ENCODE data around the gene DCLK1. TPM values are rescaled to one million over a fixed set of nuclear protein-coding genes. Genes with fewer than 3 reads are reported as not detected.
A peak's percentile ranks its signal among the peaks of the same experiment; 100 is the strongest.

DCLK1 gene
- total and polyA plus RNA-seq, 10 of the 15 experiments (the other 5 are each of a cell fraction or from before 2014, with no cell fraction given) = not detected

GRCh38 chr13:35940734-35941133 is 190.4 kb downstream of the DCLK1 start:
- WGBS (ENCODE audit: insufficient coverage, insufficient replicate concordance, low lambda C conversion rate, missing lambda C conversion rate) = 6% methylated on average over 4 of the region's 4 CpGs
- SMC1A ChIA-PET (ENCODE audit: uncharacterized antibody, unreplicated experiment) = no interaction called here
- H3K36me3 ChIP-seq (ENCODE audit: control insufficient read depth in 2 of 2, insufficient read depth in 2 of 2, low read length in 1 of 2) = no peaks in the 10 kb centered on the region
- H3K9ac ChIP-seq (ENCODE audit: control insufficient read depth, insufficient read depth, low read length) = no peak overlapping the region
- H2AFZ ChIP-seq (ENCODE audit: control insufficient read depth, low read depth, low read length) = no peak overlapping the region
- RAD21 ChIA-PET (ENCODE audit: unreplicated experiment) = no interaction called here
- BruUV-seq (replicated peaks) = no TSS peak
- CTCF ChIA-PET = interaction anchor here (1.1 to 1.5 kb wide), 2 partner anchors 13 to 101 kb away, joined by 3 read pairs; no protein-coding TSS in a partner anchor
- no peaks in the 10 kb centered on the region for H3K4me1 ChIP-seq (ENCODE audit: control insufficient read depth, insufficient read depth, low read length)
- DNase-seq (ENCODE audit: low read depth, low spot score) = no peak
- H3K79me2 ChIP-seq (ENCODE audit: control insufficient read depth, insufficient read depth, low read length) = no peaks in the 10 kb centered on the region
- H3K27me3 ChIP-seq (replicated peaks in 1 of 2; ENCODE audit: control insufficient read depth in 2 of 2, insufficient read depth in 2 of 2, low read length in 1 of 2) = no peaks in the 10 kb centered on the region
- in situ Hi-C loops (cut with MboI) = no loop called here
- H3K9me3 ChIP-seq (replicated peaks; ENCODE audit: control insufficient read depth, insufficient read depth, low read length) = no peaks in the 10 kb centered on the region; the same call in 2 of the 3 replicates
- intact Hi-C loops (cut with micrococcal nuclease; ENCODE audit: unreplicated experiment) = no loop called here
- no peak overlapping the region for H3K4me2 ChIP-seq (ENCODE audit: control insufficient read depth, insufficient read depth)
- POLR2A ChIA-PET = no interaction called here
- FAIRE-seq = peak; percentile 18
- TF ChIP-seq CEBPB (IDR thresholded peaks at IDR 0.05; ENCODE audit: borderline replicate concordance in 1 of 2, low read depth in 2 of 2, low read length in 2 of 2) (no peak), SUZ12 (IDR thresholded peaks at IDR 0.05; ENCODE audit: unreplicated experiment) (no peak), ZNF384 (IDR thresholded peaks at IDR 0.05; ENCODE audit: borderline replicate concordance, low read depth, low read length) (no peak), SMARCA5 (IDR thresholded peaks at IDR 0.05) (no peak), RFX5 (IDR thresholded peaks at IDR 0.05; ENCODE audit: low read depth, low read length) (no peak), ETV6 (conservative IDR thresholded peaks at IDR 0.05 in 1 of 2, IDR thresholded peaks at IDR 0.05 in 1 of 2; ENCODE audit: borderline replicate concordance in 1 of 2, low read depth in 1 of 2) (no peak), TAF1 (IDR thresholded peaks at IDR 0.05; ENCODE audit: borderline replicate concordance, low read depth, low read length) (no peak), RB1 (IDR thresholded peaks at IDR 0.05; ENCODE audit: borderline replicate concordance) (no peak), REST (IDR thresholded peaks at IDR 0.05; ENCODE audit: low read depth, low read length) (no peak), ATF3 (IDR thresholded peaks at IDR 0.05; ENCODE audit: borderline replicate concordance, extremely low read depth, low read depth, low read length) (no peak), FOXK2 (IDR thresholded peaks at IDR 0.05) (no peak), RAD21 (IDR thresholded peaks at IDR 0.05; ENCODE audit: insufficient read depth, low read depth, low read length) (no peak), ZZZ3 (IDR thresholded peaks at IDR 0.05; ENCODE audit: control insufficient read depth, insufficient read length, low read depth) (no peak), NR2C2 (IDR thresholded peaks at IDR 0.05; ENCODE audit: borderline replicate concordance, control insufficient read depth, insufficient read length, low read depth) (no peak)
- TF ChIP-seq, protein P1, sequence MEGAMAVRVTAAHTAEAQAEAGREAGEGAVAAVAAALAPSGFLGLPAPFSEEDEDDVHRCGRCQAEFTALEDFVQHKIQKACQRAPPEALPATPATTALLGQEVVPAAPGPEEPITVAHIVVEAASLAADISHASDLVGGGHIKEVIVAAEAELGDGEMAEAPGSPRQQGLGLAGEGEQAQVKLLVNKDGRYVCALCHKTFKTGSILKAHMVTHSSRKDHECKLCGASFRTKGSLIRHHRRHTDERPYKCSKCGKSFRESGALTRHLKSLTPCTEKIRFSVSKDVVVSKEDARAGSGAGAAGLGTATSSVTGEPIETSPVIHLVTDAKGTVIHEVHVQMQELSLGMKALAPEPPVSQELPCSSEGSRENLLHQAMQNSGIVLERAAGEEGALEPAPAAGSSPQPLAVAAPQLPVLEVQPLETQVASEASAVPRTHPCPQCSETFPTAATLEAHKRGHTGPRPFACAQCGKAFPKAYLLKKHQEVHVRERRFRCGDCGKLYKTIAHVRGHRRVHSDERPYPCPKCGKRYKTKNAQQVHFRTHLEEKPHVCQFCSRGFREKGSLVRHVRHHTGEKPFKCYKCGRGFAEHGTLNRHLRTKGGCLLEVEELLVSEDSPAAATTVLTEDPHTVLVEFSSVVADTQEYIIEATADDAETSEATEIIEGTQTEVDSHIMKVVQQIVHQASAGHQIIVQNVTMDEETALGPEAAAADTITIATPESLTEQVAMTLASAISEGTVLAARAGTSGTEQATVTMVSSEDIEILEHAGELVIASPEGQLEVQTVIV (IDR thresholded peaks at IDR 0.05; ENCODE audit: borderline replicate concordance, partially characterized antibody) = no peak
- H3K27ac ChIP-seq (ENCODE audit: control insufficient read depth, insufficient read depth) = no peak overlapping the region
- H3K4me3 ChIP-seq = no peak overlapping the region
- no peak for ATAC-seq
- no peaks in the 10 kb centered on the region for H4K20me1 ChIP-seq (ENCODE audit: control insufficient read depth, insufficient read depth)
